DND-41 (cell line): ENCODE data around the gene BMPR1A.

Source experiments
- EZH2 ChIP-seq: IDR thresholded peaks from 3 replicates; pipeline ENCODE4 v1.6.1; 2012; ENCODE audit warnings: borderline replicate concordance, low read depth, mild to moderate bottlenecking, moderate library complexity, low read length, inconsistent platforms; ENCODE audit not compliant: severe bottlenecking
- TF ChIP-seq, protein P1 (sequence below): IDR thresholded peaks from 2 replicates; pipeline ENCODE4 v1.5.1; 2012; ENCODE audit warnings: borderline replicate concordance, low read length, moderate library complexity, mild to moderate bottlenecking; ENCODE audit not compliant: poor library complexity, severe bottlenecking; ENCODE audit errors: extremely low read depth

GRCh38 chr10:86798611-86799010 is 42.2 kb downstream of the BMPR1A start:
- TF ChIP-seq, protein P1, sequence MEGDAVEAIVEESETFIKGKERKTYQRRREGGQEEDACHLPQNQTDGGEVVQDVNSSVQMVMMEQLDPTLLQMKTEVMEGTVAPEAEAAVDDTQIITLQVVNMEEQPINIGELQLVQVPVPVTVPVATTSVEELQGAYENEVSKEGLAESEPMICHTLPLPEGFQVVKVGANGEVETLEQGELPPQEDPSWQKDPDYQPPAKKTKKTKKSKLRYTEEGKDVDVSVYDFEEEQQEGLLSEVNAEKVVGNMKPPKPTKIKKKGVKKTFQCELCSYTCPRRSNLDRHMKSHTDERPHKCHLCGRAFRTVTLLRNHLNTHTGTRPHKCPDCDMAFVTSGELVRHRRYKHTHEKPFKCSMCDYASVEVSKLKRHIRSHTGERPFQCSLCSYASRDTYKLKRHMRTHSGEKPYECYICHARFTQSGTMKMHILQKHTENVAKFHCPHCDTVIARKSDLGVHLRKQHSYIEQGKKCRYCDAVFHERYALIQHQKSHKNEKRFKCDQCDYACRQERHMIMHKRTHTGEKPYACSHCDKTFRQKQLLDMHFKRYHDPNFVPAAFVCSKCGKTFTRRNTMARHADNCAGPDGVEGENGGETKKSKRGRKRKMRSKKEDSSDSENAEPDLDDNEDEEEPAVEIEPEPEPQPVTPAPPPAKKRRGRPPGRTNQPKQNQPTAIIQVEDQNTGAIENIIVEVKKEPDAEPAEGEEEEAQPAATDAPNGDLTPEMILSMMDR = no peak
- no peak for TF ChIP-seq EZH2
